DOHH2 (cell line): Measurements from ENCODE around the gene ETV6.

ENCODE experiments used
- EZH2phosphoT487 ChIP-seq: fragments of 200-600 bp; sonication (generic); IDR thresholded peaks from 2 replicates; pipeline ENCODE4 v1.6.1; 2017; ENCODE audit warnings: borderline replicate concordance, mild to moderate bottlenecking, antibody characterized with exemption, low read length, moderate library complexity, mixed read lengths
- TF ChIP-seq, protein P1 (sequence below): fragments of 200-600 bp; sonication (generic); IDR thresholded peaks from one replicate; pipeline ENCODE4 v1.5.1; 2014; ENCODE audit warnings: antibody characterized with exemption, mild to moderate bottlenecking, low read depth, low read length; ENCODE audit not compliant: poor library complexity, severe bottlenecking

GRCh38 chr12:11688379-11688778 is 38.9 kb downstream of the ETV6 start:
- TF ChIP-seq, protein P1, sequence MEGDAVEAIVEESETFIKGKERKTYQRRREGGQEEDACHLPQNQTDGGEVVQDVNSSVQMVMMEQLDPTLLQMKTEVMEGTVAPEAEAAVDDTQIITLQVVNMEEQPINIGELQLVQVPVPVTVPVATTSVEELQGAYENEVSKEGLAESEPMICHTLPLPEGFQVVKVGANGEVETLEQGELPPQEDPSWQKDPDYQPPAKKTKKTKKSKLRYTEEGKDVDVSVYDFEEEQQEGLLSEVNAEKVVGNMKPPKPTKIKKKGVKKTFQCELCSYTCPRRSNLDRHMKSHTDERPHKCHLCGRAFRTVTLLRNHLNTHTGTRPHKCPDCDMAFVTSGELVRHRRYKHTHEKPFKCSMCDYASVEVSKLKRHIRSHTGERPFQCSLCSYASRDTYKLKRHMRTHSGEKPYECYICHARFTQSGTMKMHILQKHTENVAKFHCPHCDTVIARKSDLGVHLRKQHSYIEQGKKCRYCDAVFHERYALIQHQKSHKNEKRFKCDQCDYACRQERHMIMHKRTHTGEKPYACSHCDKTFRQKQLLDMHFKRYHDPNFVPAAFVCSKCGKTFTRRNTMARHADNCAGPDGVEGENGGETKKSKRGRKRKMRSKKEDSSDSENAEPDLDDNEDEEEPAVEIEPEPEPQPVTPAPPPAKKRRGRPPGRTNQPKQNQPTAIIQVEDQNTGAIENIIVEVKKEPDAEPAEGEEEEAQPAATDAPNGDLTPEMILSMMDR = no peak
- TF ChIP-seq EZH2phosphoT487 = no peak
